Metanephros (tissue), 1 donor: ENCODE measurements around the gene KLHL8. TPM values are rescaled to one million over a fixed set of nuclear protein-coding genes. Genes with fewer than 3 reads are reported as not detected.

Experiments used
- total RNA-seq: library from RNA; depleted of rRNA; stranded (reverse); fragments of >200 nt; gene quantifications from one replicate; pipeline ENCODE4 v1.2.3, GENCODE V29; 2014

The KLHL8 gene
- total RNA-seq, result 19.7 TPM

DNA sequence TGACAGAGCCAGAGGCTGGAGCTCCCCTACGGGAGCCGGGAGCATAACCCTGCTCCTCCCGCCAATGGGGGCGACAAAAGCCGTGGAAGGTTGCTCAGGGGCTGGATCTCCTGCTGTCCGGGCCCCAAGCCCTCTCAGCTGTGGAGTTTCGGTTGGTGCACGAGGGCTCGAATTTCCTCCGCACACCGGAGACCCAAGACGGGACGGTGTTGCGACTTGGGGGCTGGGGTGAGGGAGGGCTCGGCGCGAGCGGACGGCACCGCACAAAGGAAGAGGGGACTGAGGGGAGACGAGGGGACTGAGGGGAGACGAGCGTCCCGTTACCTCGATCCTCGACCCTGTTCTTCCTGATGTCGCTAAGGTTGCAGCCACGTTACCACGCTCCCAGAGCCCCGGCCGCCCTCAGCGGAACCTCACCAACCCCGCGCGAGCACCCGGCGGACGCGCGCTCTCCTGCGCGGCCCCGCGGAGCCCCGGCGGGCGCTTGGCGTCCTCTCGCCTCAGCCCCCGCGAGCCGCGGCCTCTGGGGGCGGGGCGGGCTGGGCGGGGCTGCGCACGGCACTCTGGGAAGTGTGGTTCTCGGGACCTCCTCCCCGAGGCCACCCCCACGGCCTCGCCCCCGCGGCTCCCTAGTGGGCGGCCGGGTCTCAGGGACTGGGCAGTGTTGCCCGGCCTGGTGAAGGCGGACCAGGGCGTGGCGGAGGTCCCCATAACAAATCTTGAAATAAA lies at the start of gene KLHL8:
KLHL8 (minus strand) TSS at position 525 of the 729 bp plus-strand sequence. CDS start 25,079 bp downstream, outside the sequence.

Other genes with a start within 250 kb of the KLHL8 start
- 0.12 TPM for gene HSD17B13, start 102.3 kb upstream of the KLHL8 start, total RNA-seq
- gene HSD17B11, start 170.6 kb upstream of the KLHL8 start, total RNA-seq, result 52.2 TPM
- 29.1 TPM for gene NUDT9, start 202.0 kb upstream of the KLHL8 start, total RNA-seq